ENCODE data around the gene ENHO. TPM values are rescaled to one million over a fixed set of nuclear protein-coding genes. Genes with fewer than 3 reads are reported as not detected.
A peak's percentile ranks its signal among the peaks of the same experiment; 100 is the strongest.

Gene ENHO
- total and polyA plus RNA-seq, 8 donors = 0.26 to 1.9 (median 1.3) TPM

DNA sequence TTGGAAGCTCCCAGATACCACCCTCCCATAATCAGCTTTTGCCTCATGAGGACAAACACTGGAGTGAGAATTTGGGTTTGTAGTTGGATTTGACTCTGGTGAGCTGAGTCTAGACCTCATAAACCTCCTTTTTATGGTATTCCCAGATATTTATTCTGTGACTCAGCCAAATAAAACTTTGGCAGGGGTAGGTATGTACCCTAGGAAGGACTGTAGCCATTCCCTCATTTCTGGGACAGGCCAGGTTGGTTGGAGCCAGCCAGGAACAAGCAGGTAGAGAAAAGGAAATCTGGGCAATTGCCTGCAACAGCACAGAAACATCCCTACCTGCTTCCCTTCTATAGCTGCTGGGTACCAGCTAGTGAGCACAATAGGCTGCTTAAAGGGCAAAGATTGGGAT is 19.4 kb downstream of the ENHO start:
- TF ChIP-seq, protein P1, sequence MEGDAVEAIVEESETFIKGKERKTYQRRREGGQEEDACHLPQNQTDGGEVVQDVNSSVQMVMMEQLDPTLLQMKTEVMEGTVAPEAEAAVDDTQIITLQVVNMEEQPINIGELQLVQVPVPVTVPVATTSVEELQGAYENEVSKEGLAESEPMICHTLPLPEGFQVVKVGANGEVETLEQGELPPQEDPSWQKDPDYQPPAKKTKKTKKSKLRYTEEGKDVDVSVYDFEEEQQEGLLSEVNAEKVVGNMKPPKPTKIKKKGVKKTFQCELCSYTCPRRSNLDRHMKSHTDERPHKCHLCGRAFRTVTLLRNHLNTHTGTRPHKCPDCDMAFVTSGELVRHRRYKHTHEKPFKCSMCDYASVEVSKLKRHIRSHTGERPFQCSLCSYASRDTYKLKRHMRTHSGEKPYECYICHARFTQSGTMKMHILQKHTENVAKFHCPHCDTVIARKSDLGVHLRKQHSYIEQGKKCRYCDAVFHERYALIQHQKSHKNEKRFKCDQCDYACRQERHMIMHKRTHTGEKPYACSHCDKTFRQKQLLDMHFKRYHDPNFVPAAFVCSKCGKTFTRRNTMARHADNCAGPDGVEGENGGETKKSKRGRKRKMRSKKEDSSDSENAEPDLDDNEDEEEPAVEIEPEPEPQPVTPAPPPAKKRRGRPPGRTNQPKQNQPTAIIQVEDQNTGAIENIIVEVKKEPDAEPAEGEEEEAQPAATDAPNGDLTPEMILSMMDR (IDR thresholded peaks at IDR 0.05) = no peak
- Histone ChIP-seq H3K36me3 (no peaks in the 10 kb centered on the region), H3K27me3 (no peaks in the 10 kb centered on the region), H3K27ac (no peak overlapping the region), H3K4me3 (no peak overlapping the region), H3K9me3 (no peaks in the 10 kb centered on the region), H3K4me1 (peaks cover 6 to 12% of the 10 kb centered on the region in 2 donors)
- ATAC-seq = no peak
- intact Hi-C loops (cut with DNase I) = loop anchor here in 1 of 2 donors (5.0 kb wide), 1 partner anchor 66 kb away; no protein-coding TSS in a partner anchor
- peak in 1 of 4 donors; percentile 0 for DNase-seq

DNA sequence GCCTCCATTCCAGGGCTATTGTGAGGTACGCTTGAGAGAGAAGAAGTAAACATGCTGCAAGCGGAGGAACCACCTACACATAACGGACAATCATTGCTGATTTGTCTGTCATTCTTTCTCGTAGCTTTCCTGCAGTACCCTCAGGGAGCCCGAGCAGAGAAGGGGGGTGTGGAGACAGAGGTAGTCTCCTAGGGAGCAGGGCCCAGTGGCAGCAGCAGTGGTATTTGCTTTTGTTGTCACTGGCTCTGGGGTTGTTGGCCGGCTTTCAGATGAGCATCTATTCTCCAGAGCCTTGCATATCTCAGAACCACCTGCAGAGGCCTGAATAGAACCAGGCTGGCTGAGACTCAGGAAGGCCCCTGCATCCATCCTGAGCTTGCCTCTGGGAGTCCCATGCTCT is 19.9 kb downstream of the ENHO start:
- Histone ChIP-seq H3K4me1 (peaks cover 6 to 12% of the 10 kb centered on the region in 2 donors), H3K36me3 (no peaks in the 10 kb centered on the region), H3K27ac (no peak overlapping the region), H3K27me3 (no peaks in the 10 kb centered on the region), H3K4me3 (no peak overlapping the region), H3K9me3 (no peaks in the 10 kb centered on the region)
- DNase-seq = no peak
- TF ChIP-seq, protein P1 (IDR thresholded peaks at IDR 0.05) = no peak
- intact Hi-C loops (cut with DNase I) = loop anchor here in 1 of 2 donors (5.0 kb wide), 1 partner anchor 66 kb away; no protein-coding TSS in a partner anchor
- no peak for ATAC-seq

DNA sequence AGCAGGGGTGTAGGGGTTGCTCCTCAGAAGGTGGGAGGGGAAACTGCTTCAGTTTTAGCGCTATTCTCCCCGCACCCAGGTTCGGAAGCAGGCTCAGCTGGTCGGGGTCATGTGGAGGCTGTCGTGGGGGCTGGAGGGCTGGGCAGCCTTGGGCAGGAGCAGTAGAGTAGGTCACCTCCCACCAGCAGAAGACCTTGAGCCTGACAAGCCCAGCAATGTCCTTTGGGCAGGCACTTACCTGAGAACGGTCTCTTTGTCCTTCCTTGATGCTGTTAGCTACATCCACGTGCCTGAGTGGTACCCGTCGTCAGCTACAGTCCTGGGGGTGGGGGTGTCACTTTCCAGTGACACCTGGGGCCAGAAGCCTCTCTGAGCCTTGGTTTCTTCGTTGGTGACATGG is 20.3 kb downstream of the ENHO start:
- ATAC-seq = peak; percentile 41

DNA sequence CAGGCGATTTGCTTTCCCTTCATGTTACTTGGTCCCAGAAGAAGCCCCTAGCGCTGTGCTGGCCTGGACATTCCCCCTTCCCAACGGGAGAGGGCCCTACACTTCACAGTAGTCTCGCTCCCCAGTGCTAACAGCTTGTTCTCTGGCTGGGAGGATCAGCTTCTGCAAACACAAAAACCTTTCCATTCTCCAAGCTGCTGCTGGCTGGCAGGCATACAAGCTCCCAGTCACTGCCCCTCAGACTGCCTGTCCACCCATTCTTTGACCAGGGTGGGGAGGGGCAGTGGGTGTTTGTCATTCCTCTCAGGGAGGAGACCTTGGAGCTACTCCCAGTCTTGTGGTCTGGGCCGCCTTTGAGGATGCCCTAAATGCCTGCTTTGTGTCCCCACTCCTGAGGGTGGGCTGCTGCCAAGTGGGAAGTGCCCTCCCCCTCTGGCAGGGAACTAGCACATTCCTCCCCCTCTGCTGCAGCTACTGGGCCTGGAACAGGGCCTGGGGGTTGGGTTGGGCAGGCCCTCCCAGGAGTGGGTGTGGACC is 20.8 kb downstream of the ENHO start:
- Histone ChIP-seq H3K36me3 (no peaks in the 10 kb centered on the region), H3K4me3 (no peak overlapping the region), H3K4me1 (peaks cover 6 to 12% of the 10 kb centered on the region in 2 donors), H3K27me3 (no peaks in the 10 kb centered on the region), H3K9me3 (no peaks in the 10 kb centered on the region), H3K27ac (no peak overlapping the region)
- intact Hi-C loops (cut with DNase I) = loop anchor here in 1 of 2 donors (5.0 kb wide), 1 partner anchor 65 kb away; no protein-coding TSS in a partner anchor
- DNase-seq (peak in 3 of 4 donors; percentile 61 to 88 (median 84)), ATAC-seq (peak; percentile 82)
- TF ChIP-seq, protein P1 (IDR thresholded peaks at IDR 0.05) = peak in 1 of 2 donors; percentile 4

More for the DNA sequence above, 20.3 kb downstream of the ENHO start:
- Histone ChIP-seq H3K27ac (no peak overlapping the region), H3K4me3 (no peak overlapping the region), H3K9me3 (no peaks in the 10 kb centered on the region), H3K4me1 (peaks cover 6 to 12% of the 10 kb centered on the region in 2 donors), H3K27me3 (no peaks in the 10 kb centered on the region), H3K36me3 (no peaks in the 10 kb centered on the region)
- intact Hi-C loops (cut with DNase I) = loop anchor here in 1 of 2 donors (5.0 kb wide), 1 partner anchor 65 kb away; no protein-coding TSS in a partner anchor
- TF ChIP-seq, protein P1 (IDR thresholded peaks at IDR 0.05) = no peak
- DNase-seq = peak in 1 of 4 donors; percentile 33

DNA sequence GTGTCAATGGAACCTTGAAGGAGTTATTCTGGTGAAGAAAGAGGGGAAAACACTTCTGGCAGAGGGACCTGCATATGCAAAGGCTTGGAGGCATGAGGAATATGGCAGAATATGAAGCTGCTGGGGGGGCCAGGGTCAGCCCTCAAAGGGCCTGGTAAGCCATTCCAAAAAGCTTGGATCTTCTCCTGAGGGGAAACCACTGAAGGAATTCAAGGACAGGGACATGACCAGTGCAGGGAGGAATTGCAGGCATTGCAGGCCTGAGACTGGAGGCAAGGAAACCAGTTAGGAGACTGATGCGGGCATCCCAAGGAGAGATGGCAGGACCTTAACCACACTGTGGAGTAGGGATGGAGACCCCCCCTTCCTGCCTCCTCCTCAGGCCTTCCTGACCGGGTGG is 21.4 kb downstream of the ENHO start:
- no peaks in the 10 kb centered on the region for H3K36me3 ChIP-seq
- ATAC-seq (no peak), DNase-seq (no peak)
- no peaks in the 10 kb centered on the region for H3K27me3 ChIP-seq
- H3K27ac ChIP-seq = no peak overlapping the region
- H3K9me3 ChIP-seq = no peaks in the 10 kb centered on the region
- TF ChIP-seq, protein P1 (IDR thresholded peaks at IDR 0.05) = no peak
- no peak overlapping the region for H3K4me3 ChIP-seq
- intact Hi-C loops (cut with DNase I) = loop anchor here in 1 of 2 donors (5.0 kb wide), 1 partner anchor 64 kb away; no protein-coding TSS in a partner anchor
- H3K4me1 ChIP-seq = peaks cover 6 to 12% of the 10 kb centered on the region in 2 donors
